SH-SY5Y (cell line): ENCODE results near the gene ELP1.

Source experiments
- GATA2 ChIP-seq: IDR thresholded peaks from 2 replicates; pipeline ENCODE4 v1.6.1; 2011; ENCODE audit warnings: mild to moderate bottlenecking, low read depth, low read length
- GATA3 ChIP-seq: IDR thresholded peaks from 2 replicates; pipeline ENCODE4 v1.6.1; 2011; ENCODE audit warnings: low read depth, mild to moderate bottlenecking, low read length, moderate library complexity

DNA sequence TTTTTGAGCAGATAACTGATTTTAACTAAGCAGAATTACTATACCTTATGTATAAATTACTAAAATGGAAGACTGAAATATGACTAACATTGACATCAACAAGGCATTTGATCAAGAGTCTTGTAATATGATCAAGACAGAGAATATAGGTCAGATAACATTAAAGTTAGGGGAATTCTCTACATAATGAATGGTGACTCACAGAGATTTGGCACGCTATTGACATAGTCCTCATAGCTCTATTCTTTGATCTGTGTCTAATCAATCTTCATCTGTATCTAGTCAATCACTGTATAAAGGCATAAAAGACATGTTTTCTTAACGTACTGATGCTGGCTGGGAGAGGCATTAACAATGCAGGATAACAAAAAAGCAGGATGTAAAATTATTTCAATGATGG is 17.7 kb upstream of the ELP1 start:
- no peak for TF ChIP-seq GATA2
- TF ChIP-seq GATA3, result no peak
